Parathyroid adenoma (tissue), 2 donors: ENCODE measurements around the gene ARF6.

Experiments used
- H2AFZ ChIP-seq: fragments of 300-600 bp; sonication (generic); one replicate; pipeline ENCODE4 v1.7.0; 2017; ENCODE audit warnings: antibody characterized with exemption, mild to moderate bottlenecking
- H3K27ac ChIP-seq: fragments of 300-600 bp; sonication (generic); one replicate; pipeline ENCODE4 v1.7.0; 2017
- H3K27me3 ChIP-seq: fragments of 300-600 bp; sonication (generic); one replicate; pipeline ENCODE4 v1.7.0; 2017; ENCODE audit warnings: low read length; ENCODE audit not compliant: control insufficient read depth, insufficient read depth
- H3K36me3 ChIP-seq: fragments of 300-600 bp; sonication (generic); one replicate; pipeline ENCODE4 v1.7.0; 2017; ENCODE audit warnings: low read length; ENCODE audit not compliant: control insufficient read depth, insufficient read depth
- H3K4me1 ChIP-seq: fragments of 300-600 bp; sonication (generic); one replicate; pipeline ENCODE4 v1.7.0; 2017; ENCODE audit warnings: control low read depth
- H3K4me2 ChIP-seq: fragments of 300-600 bp; sonication (generic); one replicate; pipeline ENCODE4 v1.7.0; 2017; ENCODE audit warnings: low read length
- H3K4me3 ChIP-seq: fragments of 300-600 bp; sonication (generic); one replicate; pipeline ENCODE4 v1.7.0; 2017; ENCODE audit warnings: low read depth, low read length
- H3K79me2 ChIP-seq: fragments of 300-600 bp; sonication (generic); one replicate; pipeline ENCODE4 v1.7.0; 2017; ENCODE audit warnings: control low read depth
- H3K9ac ChIP-seq: fragments of 300-600 bp; sonication (generic); one replicate; pipeline ENCODE4 v1.7.0; 2017; ENCODE audit warnings: mild to moderate bottlenecking
- H3K9me3 ChIP-seq: fragments of 300-600 bp; sonication (generic); one replicate; pipeline ENCODE4 v1.7.0; 2017; ENCODE audit warnings: low read length; ENCODE audit not compliant: control insufficient read depth
- TF ChIP-seq, protein P1 (sequence below): fragments of 300-600 bp; sonication (generic); IDR thresholded peaks from one replicate; pipeline ENCODE4 v1.7.0; 2017; ENCODE audit warnings: antibody characterized with exemption, mild to moderate bottlenecking
- donor health status: primary hyperparathyroidism.

Gene ARF6

GRCh38 chr14:49881350-49882001 is 11.4 kb upstream of the ARF6 start:
- Histone ChIP-seq H3K27me3 (no peaks in the 10 kb centered on the region), H3K36me3 (no peaks in the 10 kb centered on the region), H3K4me3 (no peak overlapping the region), H3K9ac (no peak overlapping the region), H3K4me2 (no peak overlapping the region), H2AFZ (no peak overlapping the region), H3K4me1 (no peaks in the 10 kb centered on the region), H3K79me2 (no peaks in the 10 kb centered on the region), H3K9me3 (no peaks in the 10 kb centered on the region), H3K27ac (no peak overlapping the region)
- TF ChIP-seq, protein P1, sequence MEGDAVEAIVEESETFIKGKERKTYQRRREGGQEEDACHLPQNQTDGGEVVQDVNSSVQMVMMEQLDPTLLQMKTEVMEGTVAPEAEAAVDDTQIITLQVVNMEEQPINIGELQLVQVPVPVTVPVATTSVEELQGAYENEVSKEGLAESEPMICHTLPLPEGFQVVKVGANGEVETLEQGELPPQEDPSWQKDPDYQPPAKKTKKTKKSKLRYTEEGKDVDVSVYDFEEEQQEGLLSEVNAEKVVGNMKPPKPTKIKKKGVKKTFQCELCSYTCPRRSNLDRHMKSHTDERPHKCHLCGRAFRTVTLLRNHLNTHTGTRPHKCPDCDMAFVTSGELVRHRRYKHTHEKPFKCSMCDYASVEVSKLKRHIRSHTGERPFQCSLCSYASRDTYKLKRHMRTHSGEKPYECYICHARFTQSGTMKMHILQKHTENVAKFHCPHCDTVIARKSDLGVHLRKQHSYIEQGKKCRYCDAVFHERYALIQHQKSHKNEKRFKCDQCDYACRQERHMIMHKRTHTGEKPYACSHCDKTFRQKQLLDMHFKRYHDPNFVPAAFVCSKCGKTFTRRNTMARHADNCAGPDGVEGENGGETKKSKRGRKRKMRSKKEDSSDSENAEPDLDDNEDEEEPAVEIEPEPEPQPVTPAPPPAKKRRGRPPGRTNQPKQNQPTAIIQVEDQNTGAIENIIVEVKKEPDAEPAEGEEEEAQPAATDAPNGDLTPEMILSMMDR, result no peak

GRCh38 chr14:49882826-49883694 is 9.8 kb upstream of the ARF6 start:
- no peak overlapping the region for H3K27ac ChIP-seq
- no peaks in the 10 kb centered on the region for H3K27me3 ChIP-seq
- no peaks in the 10 kb centered on the region for H3K4me1 ChIP-seq
- H2AFZ ChIP-seq, result no peak overlapping the region
- H3K9me3 ChIP-seq, result no peaks in the 10 kb centered on the region
- H3K4me2 ChIP-seq, result no peak overlapping the region
- H3K9ac ChIP-seq, result no peak overlapping the region
- no peaks in the 10 kb centered on the region for H3K36me3 ChIP-seq
- H3K4me3 ChIP-seq, result no peak overlapping the region
- no peaks in the 10 kb centered on the region for H3K79me2 ChIP-seq
- TF ChIP-seq, protein P1, result no peak

- Histone ChIP-seq H3K4me3 (no peak overlapping the region), H3K4me1 (no peaks in the 10 kb centered on the region), H3K9ac (no peak overlapping the region), H3K27ac (no peak overlapping the region), H3K4me2 (no peak overlapping the region), H3K79me2 (no peaks in the 10 kb centered on the region), H3K9me3 (no peaks in the 10 kb centered on the region), H3K36me3 (no peaks in the 10 kb centered on the region), H3K27me3 (no peaks in the 10 kb centered on the region), H2AFZ (no peak overlapping the region)
- TF ChIP-seq, protein P1, result no peak
Measured at GRCh38 chr14:49886523-49886922, 6.4 kb upstream of the ARF6 start.

- no peaks in the 10 kb centered on the region for H3K27me3 ChIP-seq
- no peaks in the 10 kb centered on the region for H3K36me3 ChIP-seq
- H3K9ac ChIP-seq, result no peak overlapping the region
- TF ChIP-seq, protein P1, result no peak
- H3K27ac ChIP-seq, result no peak overlapping the region
- no peaks in the 10 kb centered on the region for H3K4me1 ChIP-seq
- no peak overlapping the region for H2AFZ ChIP-seq
- H3K4me3 ChIP-seq, result no peak overlapping the region
- H3K9me3 ChIP-seq, result no peaks in the 10 kb centered on the region
- no peaks in the 10 kb centered on the region for H3K79me2 ChIP-seq
- H3K4me2 ChIP-seq, result no peak overlapping the region
Measured at GRCh38 chr14:49888293-49888692, 4.6 kb upstream of the ARF6 start.
